ENCODE measurements around the gene PLN.

Gene PLN

GRCh38 chr6:118537574-118537973, 10.5 kb upstream of the PLN start:
- no peak for DNase-seq (ENCODE audit: low spot score)

- DNase-seq (ENCODE audit: low spot score): no peak
Observed at GRCh38 chr6:118542184-118542952, 5.7 kb upstream of the PLN start.

DNA sequence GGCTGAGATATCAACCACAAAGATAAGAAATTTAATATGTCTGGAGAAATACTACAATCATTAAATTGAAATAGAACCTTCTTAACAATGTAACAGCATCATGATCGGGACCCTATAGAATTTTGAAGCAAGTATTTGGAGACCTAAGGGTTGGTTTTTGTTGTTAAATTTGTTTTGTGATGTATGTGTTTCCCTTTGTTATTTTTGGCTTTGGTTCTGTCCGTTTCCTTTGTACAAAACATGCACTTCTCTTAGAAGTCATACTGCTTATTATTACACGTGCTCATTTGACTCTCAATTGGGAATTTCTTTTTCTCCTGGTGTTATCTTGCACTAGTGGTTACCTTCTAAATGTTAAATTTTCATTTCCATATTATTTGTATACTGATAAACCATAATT, 4.0 kb upstream of the PLN start:
- no peak for DNase-seq (ENCODE audit: low spot score)

GRCh38 chr6:118546164-118546879, 1.8 kb upstream of the PLN start:
- DNase-seq (ENCODE audit: low spot score): no peak

DNA sequence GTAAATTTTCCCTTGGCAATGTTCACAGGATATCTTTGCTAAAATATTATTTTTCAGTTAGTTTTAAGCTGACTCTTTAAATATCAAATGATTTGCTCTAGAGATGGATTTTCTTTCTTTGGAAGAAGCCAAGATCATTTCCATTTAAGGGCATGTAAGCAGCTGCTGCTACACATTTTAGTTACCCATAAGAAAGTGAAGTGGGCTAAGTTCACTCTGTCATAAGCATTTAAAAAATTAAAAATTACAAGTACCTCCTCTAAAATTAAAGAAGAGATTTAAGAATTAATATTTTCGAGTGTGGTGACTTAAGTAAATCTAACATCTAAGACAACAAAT, 1.2 kb upstream of the PLN start:
- no peak for DNase-seq (ENCODE audit: low spot score)

- DNase-seq (ENCODE audit: low spot score): no peak
Observed at GRCh38 chr6:118548613-118549012, 517 bp downstream of the PLN start.

DNA sequence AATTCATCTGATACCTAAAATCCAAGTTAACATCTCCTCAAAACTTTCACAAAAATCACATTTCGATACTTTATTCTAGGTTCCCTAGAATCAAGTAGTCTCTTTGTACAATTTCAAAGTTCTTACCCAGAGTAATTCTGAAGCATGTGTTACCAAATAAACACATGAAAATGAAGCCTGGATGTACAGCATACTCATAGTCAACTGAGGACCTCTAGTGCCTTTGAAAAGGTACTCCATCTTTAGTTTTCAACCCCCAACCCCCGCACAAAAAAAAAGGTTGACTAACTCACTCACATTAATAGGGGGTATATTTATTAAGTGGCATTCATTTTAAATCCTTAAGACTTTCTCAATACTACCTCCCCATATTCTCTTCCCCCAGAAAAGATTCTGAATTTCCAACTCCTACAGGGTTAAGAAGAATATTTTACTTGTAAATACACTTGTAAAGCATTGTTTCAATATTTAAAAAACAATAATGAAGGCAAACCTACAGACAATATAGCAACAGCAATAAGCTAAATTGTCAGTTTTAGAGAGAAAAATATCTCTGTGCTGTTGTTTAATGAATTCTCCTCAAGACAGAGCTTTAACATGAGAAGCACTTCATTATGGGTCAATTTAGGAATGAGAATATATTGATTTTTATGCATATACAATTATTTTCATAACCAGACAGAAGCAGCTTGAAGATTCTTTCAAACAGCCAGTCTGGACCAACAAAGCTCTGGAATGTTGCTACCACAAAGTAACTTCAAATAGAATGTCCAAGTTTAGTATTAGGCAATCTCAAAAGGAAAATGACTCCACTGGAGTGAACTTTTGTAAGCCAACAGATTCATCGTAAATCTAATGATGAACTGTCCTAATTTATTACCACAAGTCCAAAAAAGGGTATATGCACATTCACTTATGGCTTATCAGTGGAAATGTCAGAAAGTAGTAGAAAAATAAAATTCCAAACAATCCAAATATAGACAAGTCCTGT, 3.3 kb downstream of the PLN start:
- peak; percentile 67 for DNase-seq (ENCODE audit: low spot score)

GRCh38 chr6:118553132-118553531, 5.0 kb downstream of the PLN start:
- DNase-seq (ENCODE audit: low spot score): no peak

DNA sequence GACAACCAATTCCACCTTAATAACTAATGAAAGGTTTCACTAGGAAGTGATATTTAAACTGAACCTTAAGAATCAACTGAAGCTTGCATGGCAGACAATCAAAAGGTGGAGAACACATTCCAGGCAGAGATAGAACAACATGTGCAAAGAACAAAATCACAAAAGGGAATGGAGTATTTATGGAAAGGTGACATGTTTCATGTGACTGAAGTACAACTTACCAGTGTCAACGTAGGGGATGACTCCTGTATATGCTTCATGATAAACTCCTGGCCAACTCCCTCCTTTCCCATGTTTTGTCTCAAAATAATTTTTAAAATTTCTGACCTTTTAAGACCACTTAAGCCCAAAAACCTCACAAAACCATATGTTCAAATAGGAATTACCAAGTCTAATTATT, 6.6 kb downstream of the PLN start:
- no peak for DNase-seq (ENCODE audit: low spot score)

GRCh38 chr6:118558464-118559217, 10.5 kb downstream of the PLN start:
- no peak for DNase-seq (ENCODE audit: low spot score)

DNA sequence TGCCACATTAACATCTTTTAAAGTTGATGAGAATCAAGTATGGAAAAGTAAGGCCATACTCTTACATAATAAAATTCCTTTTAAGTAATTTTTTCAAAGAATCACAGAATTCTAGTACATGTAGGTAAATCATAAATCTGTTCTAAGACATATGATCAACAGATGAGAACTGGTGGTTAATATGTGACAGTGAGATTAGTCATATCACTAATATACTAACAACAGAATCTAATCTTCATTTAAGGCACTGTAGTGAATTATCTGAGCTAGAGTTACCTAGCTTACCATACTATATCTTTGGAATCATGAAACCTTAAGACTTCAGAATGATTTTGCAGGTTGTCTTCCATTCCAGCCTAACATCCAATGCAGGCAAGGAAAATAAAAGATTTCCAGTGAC, 11.6 kb downstream of the PLN start:
- no peak for DNase-seq (ENCODE audit: low spot score)

DNA sequence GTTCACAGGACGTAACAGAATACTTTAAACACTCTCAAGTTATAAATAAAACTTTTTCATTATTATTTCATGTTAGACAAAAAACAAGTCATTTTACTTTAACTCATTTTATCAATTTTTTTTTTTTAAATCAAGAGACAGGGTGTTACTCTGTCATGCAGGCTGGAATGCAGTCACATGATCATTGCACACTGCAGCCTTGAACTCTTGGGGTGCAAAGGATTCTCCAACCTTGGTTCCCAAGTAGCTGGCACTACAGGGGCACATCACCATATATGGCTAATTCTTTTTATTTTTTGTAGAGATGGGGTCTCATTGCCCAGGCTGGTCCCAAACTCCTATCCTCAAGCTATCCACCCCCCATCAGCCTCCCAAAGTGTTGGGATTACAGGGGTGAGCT, 14.2 kb downstream of the PLN start:
- DNase-seq (ENCODE audit: low spot score): no peak

DNA sequence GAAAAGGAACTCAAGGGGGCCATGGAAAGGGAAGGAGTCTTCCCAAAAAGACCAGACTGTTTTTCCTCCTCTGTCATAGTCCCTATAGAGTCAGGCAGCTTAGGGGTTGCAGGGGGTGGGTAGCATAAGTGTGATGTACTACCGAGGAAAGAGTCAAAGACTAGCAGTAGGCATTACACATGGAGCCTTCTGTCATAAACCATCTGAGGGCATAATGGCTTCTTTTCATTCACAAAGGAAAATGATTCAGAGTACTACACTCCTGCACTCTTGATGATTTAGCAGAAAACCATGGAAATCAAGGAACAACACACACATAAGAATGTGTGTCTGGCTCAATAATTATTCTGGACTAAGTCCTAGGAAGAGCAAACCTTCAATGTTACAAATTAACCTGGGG, 14.9 kb downstream of the PLN start:
- peak; percentile 25 for DNase-seq (ENCODE audit: low spot score)

DNA sequence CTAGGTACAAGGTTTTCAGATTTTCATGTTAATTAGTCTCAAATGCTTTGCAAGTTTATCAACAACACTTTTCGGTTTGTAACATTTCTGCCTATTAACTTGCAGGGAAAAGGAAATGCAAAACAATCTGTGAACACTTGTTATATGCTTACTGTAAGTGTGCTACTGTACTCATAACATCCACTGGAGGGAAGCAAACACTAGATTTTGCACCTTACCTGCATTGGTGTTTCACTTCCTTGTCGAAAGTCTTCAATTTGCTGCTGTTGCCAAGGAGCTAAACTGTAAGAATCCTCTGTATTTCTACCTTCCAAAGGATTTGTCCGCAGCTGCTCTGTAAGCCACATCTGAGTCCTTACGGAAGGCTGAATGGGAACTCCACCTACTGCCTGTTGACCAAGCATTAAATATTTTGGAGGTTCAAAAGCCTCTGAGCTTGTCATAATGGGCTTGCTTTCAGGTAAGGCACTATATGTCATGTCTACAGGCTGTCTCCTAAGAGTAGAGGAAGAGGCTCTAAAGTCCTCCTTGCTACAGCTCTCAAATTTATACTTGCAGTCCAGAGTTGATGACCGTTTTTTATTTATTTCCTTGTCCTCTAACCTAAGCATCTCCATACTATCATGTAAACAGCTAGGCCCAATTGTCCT, 17.3 kb downstream of the PLN start:
- DNase-seq (ENCODE audit: low spot score): peak; percentile 9

- DNase-seq (ENCODE audit: low spot score): no peak
Observed at GRCh38 chr6:118567974-118568373, 19.9 kb downstream of the PLN start.

DNA sequence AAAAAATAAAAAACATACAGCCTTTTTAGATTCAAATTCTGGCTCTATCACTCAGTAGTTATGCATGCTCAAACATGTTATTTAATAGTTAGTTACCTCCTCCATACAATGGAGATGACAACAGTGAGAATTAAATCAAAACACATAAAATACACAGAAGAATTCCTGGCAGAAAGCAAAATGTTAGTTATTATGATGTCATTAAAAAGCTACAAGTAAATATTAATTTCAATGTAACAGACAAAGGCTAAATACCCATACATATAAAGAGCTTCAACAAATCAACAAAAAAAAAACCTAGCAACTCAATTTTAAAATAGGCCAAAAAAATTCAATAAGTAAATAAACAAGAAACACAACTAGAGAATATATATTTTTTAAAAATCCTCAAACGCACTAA, 21.4 kb downstream of the PLN start:
- DNase-seq (ENCODE audit: low spot score): no peak

DNA sequence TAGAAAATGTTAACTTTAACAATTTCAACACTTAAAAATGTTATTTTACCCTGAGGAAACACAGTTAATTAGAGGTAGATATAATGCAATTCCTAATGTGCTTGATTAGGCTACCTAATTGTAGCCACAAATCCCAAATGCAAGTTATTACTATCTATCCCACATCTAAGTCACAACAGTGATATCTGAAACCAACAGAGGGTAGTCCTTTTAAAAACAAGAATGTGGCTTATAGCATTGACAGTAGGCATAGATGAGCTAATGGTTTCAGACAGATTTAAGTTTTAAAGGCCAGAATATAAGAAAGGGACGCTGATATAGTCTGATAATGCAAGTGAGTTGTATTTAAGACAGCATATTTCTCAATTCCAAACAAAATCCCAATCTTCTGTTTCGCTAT, 23.0 kb downstream of the PLN start:
- no peak for DNase-seq (ENCODE audit: low spot score)

DNA sequence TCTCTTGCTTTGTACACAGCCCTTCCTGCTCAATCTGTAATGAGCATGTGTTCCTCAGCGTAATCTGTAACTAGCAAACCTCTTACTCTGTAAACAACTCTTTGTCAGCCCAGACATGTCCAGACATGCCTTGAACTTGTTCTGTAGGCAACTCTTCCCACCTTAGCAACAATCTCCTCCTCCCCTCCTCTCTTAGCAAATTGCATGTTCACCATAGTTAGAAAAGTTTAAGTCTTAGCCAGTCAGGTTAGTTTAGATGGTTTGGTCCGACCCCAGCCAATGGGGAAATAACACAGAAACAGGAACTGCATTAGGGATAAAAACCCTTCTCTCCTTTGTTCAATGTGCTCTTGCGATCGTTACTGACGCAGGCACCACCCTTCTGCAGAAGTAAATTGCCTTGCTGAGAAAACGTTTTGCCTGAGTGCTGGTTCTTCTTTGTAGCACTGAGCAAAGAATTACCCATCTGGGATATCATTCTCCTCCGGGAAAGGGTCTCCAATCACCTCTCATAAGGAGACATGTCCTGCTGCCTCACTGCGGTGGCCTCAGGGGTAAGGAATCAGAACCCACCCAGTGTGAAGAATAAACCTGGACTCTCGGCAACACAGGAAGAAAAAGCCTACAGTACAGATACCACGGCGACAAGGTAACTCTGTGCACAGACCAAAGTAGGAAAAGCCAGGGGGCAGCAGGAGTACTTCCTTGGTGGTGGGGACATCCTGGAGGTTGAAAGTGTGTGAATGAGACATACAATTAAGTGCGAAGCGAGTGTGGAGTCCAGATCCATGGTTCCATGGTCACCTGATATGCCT, 26.2 kb downstream of the PLN start:
- no peak for DNase-seq (ENCODE audit: low spot score)

- no peak for DNase-seq (ENCODE audit: low spot score)
Observed at GRCh38 chr6:118577972-118578371, 29.9 kb downstream of the PLN start.

- no peak for DNase-seq (ENCODE audit: low spot score)
Observed at GRCh38 chr6:118578617-118579016, 30.5 kb downstream of the PLN start.

- DNase-seq (ENCODE audit: low spot score): no peak
Observed at GRCh38 chr6:118579786-118580185, 31.7 kb downstream of the PLN start.
